K562 (cell line): ENCODE measurements around the gene DOLK.

Source experiments
- CTCF ChIP-seq, 3 experiments: IDR thresholded peaks in 2 of 3; conservative IDR thresholded peaks in 1 of 3; 2 replicates each; pipeline ENCODE4 v1.5.1; 2011 to 2012; ENCODE audit warnings: low read length in 3 of 3, mild to moderate bottlenecking in 3 of 3, control low read depth in 2 of 3, improper control_type of control experiment in 1 of 3, inconsistent platforms in 1 of 3, low read depth in 1 of 3, mixed read lengths in 1 of 3, moderate library complexity in 1 of 3; ENCODE audit not compliant: insufficient read depth in 2 of 3
- EZH2 ChIP-seq: IDR thresholded peaks from 2 replicates; pipeline ENCODE4 v1.6.1; 2012; ENCODE audit warnings: low read depth, mild to moderate bottlenecking, inconsistent platforms, low read length, borderline replicate concordance
- FOXP4 ChIP-seq: sonication (generic); formaldehyde crosslinking; IDR thresholded peaks from 2 replicates; pipeline ENCODE4 v1.8.0; 2022; ENCODE audit warnings: mild to moderate bottlenecking, missing genetic modification reagents, borderline replicate concordance
- HOMEZ ChIP-seq: fragments of 250-450 bp; sonication (Bioruptor Pico); IDR thresholded peaks from 2 replicates; pipeline ENCODE4 v1.4.0; 2020; ENCODE audit warnings: mild to moderate bottlenecking, moderate library complexity
- NR2C2 ChIP-seq, 2 experiments: fragments of 200-800 bp in 1 of 2; sonication (Bioruptor generic) in 1 of 2; sonication (generic) in 1 of 2; formaldehyde crosslinking in 1 of 2; IDR thresholded peaks; 2 replicates each; pipeline versions ENCODE4 v1.6.1 to v1.8.0; 2016 to 2022; ENCODE audit warnings: mild to moderate bottlenecking in 1 of 2, missing compliant biosample characterization in 1 of 2, missing genetic modification characterization in 1 of 2, missing genetic modification reagents in 1 of 2
- NR4A1 ChIP-seq, 2 experiments: fragments of 250-450 bp in 1 of 2; fragments of 450-650 bp in 1 of 2; sonication (Bioruptor Pico) in 1 of 2; IDR thresholded peaks; 2 replicates each; pipeline versions ENCODE4 v1.4.0 to v1.6.1; 2016 to 2020; ENCODE audit warnings: mild to moderate bottlenecking in 2 of 2, missing compliant biosample characterization in 1 of 2, missing genetic modification characterization in 1 of 2, moderate library complexity in 1 of 2
- POLR2A ChIP-seq: fragments of 450-650 bp; conservative IDR thresholded peaks from 2 replicates; pipeline ENCODE4 v1.6.1; 2016
- PREB ChIP-seq: sonication (generic); formaldehyde crosslinking; IDR thresholded peaks from 2 replicates; pipeline ENCODE4 v1.8.1; 2023; ENCODE audit warnings: mild to moderate bottlenecking, missing genetic modification reagents
- STAT5B ChIP-seq: fragments of 250-450 bp; sonication (Bioruptor Pico); IDR thresholded peaks from 2 replicates; pipeline ENCODE4 v1.8.0; 2021; ENCODE audit warnings: mild to moderate bottlenecking, inconsistent platforms
- ZNF133 ChIP-seq: fragments of 250-450 bp; sonication (Bioruptor Pico); IDR thresholded peaks from 2 replicates; pipeline ENCODE4 v1.4.0; 2020; ENCODE audit warnings: mild to moderate bottlenecking
- TF ChIP-seq, protein P1 (sequence below), 2 experiments: IDR thresholded peaks; 2 replicates each; pipeline ENCODE4 v1.6.1; 2012; ENCODE audit warnings: improper control_type of control experiment in 2 of 2, low read depth in 2 of 2, low read length in 2 of 2, borderline replicate concordance in 1 of 2

DNA sequence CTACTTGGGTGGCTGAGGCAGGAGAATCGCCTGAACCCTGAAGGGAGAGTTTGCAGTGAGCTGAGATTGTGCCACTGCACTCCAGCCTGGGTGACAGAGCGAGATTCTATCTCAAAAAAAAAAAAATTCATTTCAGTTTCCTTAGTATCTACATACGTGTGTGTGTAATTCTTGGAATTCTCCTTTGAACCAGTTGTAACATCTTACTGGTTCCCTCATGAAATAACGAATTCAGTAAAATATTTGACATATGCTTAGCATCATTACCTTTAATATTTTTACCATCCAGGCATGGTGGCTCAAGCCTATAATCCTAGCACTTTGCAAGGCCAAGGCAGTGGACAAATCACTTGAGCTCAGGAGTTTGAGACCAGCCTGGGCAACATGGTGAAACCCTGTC, 17.8 kb downstream of the DOLK start:
- TF ChIP-seq CTCF (IDR thresholded peaks at IDR 0.05 in 2 of 3, conservative IDR thresholded peaks at IDR 0.05 in 1 of 3; ENCODE audit: insufficient read depth in 2 of 3, low read depth in 1 of 3, low read length in 3 of 3) (no peak), EZH2 (no peak), ZNF133 (CRISPR knock-in tag) (no peak), NR4A1 (CRISPR knock-in tag; IDR thresholded peaks at IDR 0.05) (no peak), NR4A1 (tag; IDR thresholded peaks at IDR 0.05) (no peak), FOXP4 (no peak), NR2C2 (CRISPR knock-in tag; IDR thresholded peaks at IDR 0.05) (no peak), NR2C2 (tag; IDR thresholded peaks at IDR 0.05) (no peak), HOMEZ (CRISPR knock-in tag) (no peak), POLR2A (no peak), PREB (CRISPR knock-in tag) (no peak), STAT5B (CRISPR knock-in tag) (no peak)
- TF ChIP-seq, protein P1, sequence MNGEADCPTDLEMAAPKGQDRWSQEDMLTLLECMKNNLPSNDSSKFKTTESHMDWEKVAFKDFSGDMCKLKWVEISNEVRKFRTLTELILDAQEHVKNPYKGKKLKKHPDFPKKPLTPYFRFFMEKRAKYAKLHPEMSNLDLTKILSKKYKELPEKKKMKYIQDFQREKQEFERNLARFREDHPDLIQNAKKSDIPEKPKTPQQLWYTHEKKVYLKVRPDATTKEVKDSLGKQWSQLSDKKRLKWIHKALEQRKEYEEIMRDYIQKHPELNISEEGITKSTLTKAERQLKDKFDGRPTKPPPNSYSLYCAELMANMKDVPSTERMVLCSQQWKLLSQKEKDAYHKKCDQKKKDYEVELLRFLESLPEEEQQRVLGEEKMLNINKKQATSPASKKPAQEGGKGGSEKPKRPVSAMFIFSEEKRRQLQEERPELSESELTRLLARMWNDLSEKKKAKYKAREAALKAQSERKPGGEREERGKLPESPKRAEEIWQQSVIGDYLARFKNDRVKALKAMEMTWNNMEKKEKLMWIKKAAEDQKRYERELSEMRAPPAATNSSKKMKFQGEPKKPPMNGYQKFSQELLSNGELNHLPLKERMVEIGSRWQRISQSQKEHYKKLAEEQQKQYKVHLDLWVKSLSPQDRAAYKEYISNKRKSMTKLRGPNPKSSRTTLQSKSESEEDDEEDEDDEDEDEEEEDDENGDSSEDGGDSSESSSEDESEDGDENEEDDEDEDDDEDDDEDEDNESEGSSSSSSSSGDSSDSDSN (IDR thresholded peaks at IDR 0.05; ENCODE audit: borderline replicate concordance in 1 of 2, low read depth in 2 of 2, low read length in 2 of 2), result no peak
